ENCODE data around the gene ZNF644. TPM values are rescaled to one million over a fixed set of nuclear protein-coding genes. Genes with fewer than 3 reads are reported as not detected.
A peak's percentile ranks its signal among the peaks of the same experiment; 100 is the strongest.

Gene ZNF644
- total RNA-seq, 3 donors from 2014 or later: 58.7 to 161 (median 104) TPM

GRCh38 chr1:91015358-91015780 lies 6.5 kb downstream of the ZNF644 start:
- H3K27ac ChIP-seq: peak overlapping the region; percentile 62 to 77
- no peak for DNase-seq (ENCODE audit: low spot score in 2 of 2)
- no peaks in the 10 kb centered on the region for H3K9me3 ChIP-seq
- H3K27me3 ChIP-seq: no peaks in the 10 kb centered on the region
- intact Hi-C loops (cut with DNase I; ENCODE audit: low total_unique reads): no loop called here
- no peaks in the 10 kb centered on the region for H3K36me3 ChIP-seq
- H3K4me3 ChIP-seq: no peak overlapping the region
- no peak for TF ChIP-seq POLR2A (IDR thresholded peaks at IDR 0.05)
- no peak for TF ChIP-seq CTCF (IDR thresholded peaks at IDR 0.05)
- H3K4me1 ChIP-seq: peaks cover 0 to 18% of the 10 kb centered on the region in 2 donors

GRCh38 chr1:91014475-91014874 lies 7.4 kb downstream of the ZNF644 start:
- Histone ChIP-seq H3K27ac (peak overlapping the region; percentile 62 to 77), H3K4me1 (peaks cover 0 to 12% of the 10 kb centered on the region in 2 donors), H3K27me3 (no peaks in the 10 kb centered on the region), H3K4me3 (no peak overlapping the region), H3K9me3 (no peaks in the 10 kb centered on the region), H3K36me3 (no peaks in the 10 kb centered on the region)
- no peak for DNase-seq (ENCODE audit: low spot score in 2 of 2)
- TF ChIP-seq CTCF (IDR thresholded peaks at IDR 0.05): no peak
- TF ChIP-seq POLR2AphosphoS5 (IDR thresholded peaks at IDR 0.05): no peak
- TF ChIP-seq POLR2A (IDR thresholded peaks at IDR 0.05): no peak
- intact Hi-C loops (cut with DNase I; ENCODE audit: low total_unique reads): no loop called here

- TF ChIP-seq POLR2AphosphoS5 (IDR thresholded peaks at IDR 0.05) (no peak), CTCF (IDR thresholded peaks at IDR 0.05) (no peak), POLR2A (IDR thresholded peaks at IDR 0.05) (no peak)
- Histone ChIP-seq H3K4me1 (peaks cover 0 to 12% of the 10 kb centered on the region in 2 donors), H3K27ac (no peak overlapping the region), H3K27me3 (no peaks in the 10 kb centered on the region), H3K4me3 (no peak overlapping the region), H3K9me3 (no peaks in the 10 kb centered on the region), H3K36me3 (no peaks in the 10 kb centered on the region)
- no peak for DNase-seq (ENCODE audit: low spot score in 2 of 2)
- intact Hi-C loops (cut with DNase I; ENCODE audit: low total_unique reads): no loop called here
These were observed 8.5 kb downstream of the ZNF644 start for GRCh38 chr1:91013302-91013701.

- Histone ChIP-seq H3K36me3 (no peaks in the 10 kb centered on the region), H3K4me1 (peaks cover 0 to 11% of the 10 kb centered on the region in 2 donors), H3K4me3 (no peak overlapping the region), H3K27ac (peak overlapping the region in 1 of 2 donors; percentile 68), H3K9me3 (no peaks in the 10 kb centered on the region), H3K27me3 (no peaks in the 10 kb centered on the region)
- no peak for TF ChIP-seq POLR2AphosphoS5 (IDR thresholded peaks at IDR 0.05)
- TF ChIP-seq CTCF (IDR thresholded peaks at IDR 0.05): no peak
- no peak for TF ChIP-seq POLR2A (IDR thresholded peaks at IDR 0.05)
- intact Hi-C loops (cut with DNase I; ENCODE audit: low total_unique reads): no loop called here
- no peak for DNase-seq (ENCODE audit: low spot score in 2 of 2)
These were observed 9.6 kb downstream of the ZNF644 start for GRCh38 chr1:91012196-91012595.

- H3K36me3 ChIP-seq: no peaks in the 10 kb centered on the region
- no peaks in the 10 kb centered on the region for H3K27me3 ChIP-seq
- no peak overlapping the region for H3K4me3 ChIP-seq
- no peak for TF ChIP-seq CTCF (IDR thresholded peaks at IDR 0.05)
- no peak for TF ChIP-seq POLR2A (IDR thresholded peaks at IDR 0.05)
- no peak for TF ChIP-seq POLR2AphosphoS5 (IDR thresholded peaks at IDR 0.05)
- H3K27ac ChIP-seq: peak overlapping the region in 1 of 2 donors; percentile 68
- H3K4me1 ChIP-seq: peaks cover 0 to 8% of the 10 kb centered on the region in 2 donors
- no peaks in the 10 kb centered on the region for H3K9me3 ChIP-seq
- no peak for DNase-seq (ENCODE audit: low spot score in 2 of 2)
- intact Hi-C loops (cut with DNase I; ENCODE audit: low total_unique reads): no loop called here
These were observed 10.1 kb downstream of the ZNF644 start for GRCh38 chr1:91011726-91012125.

Data from breast epithelium (tissue), 4 donors.